SH-SY5Y (cell line): ENCODE measurements around the gene CFAP77.

Experiments
- GATA2 ChIP-seq: IDR thresholded peaks from 2 replicates; pipeline ENCODE4 v1.6.1; 2011; ENCODE audit warnings: mild to moderate bottlenecking, low read depth, low read length
- GATA3 ChIP-seq: IDR thresholded peaks from 2 replicates; pipeline ENCODE4 v1.6.1; 2011; ENCODE audit warnings: low read depth, mild to moderate bottlenecking, low read length, moderate library complexity

The CFAP77 gene

DNA sequence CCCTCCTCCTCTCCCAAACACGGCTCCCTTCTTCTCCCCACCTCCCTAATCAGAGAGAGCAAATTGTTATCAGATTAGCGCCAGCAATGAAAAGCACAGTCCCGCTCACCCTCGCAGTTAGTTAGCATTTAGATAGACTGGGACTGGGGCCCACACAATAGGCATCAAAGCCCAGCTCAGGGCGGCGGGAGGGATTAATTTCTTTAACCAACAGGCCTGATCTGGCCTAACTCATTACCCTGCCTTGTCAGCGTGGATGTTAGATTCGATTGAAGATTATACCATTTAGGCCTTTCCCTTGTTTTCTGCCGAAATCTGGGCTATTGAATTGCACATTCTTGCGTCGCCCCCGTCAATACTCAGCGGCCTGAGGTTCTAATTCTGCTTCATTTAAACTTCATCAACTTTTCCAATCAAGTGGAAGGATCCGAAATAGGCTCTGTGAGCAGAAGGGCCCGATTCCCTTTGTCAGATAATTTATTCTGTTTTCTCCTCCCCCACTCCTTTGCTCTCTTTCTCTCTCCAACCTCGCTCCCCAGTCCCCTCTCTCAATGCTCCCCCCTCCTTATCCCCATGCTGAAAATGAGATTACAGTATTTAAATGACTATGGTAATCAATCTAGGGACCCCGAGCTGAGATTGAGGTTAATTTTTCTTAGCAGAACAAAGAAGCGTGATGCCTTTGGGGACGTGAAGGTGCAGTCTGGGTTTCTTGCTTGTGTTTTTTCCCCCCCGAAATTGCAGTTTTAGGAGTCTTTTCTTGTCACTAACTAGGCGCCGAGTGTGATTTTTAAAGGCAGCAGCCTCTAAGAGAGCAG lies 15.1 kb downstream of the CFAP77 start:
- TF ChIP-seq GATA2 (peak; percentile 83), GATA3 (no peak)

DNA sequence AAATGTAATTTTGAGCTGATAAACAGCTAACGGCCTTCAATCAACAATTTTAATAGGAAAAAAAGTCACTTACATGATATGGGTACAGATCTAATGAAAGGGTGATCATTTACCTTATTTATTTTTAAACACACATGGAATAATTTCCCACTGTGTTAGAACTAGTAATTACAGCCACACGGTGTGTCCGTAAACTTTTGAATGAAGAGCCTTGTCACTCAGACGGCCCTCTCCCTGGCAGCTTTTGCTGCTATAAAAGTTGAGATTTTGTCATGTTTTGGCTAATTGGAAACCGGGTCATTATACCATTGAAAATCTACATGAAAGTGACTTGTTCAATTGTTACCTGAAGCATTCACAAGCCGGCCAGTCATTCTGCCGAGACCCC lies 15.7 kb downstream of the CFAP77 start:
- no peak for TF ChIP-seq GATA2
- TF ChIP-seq GATA3 = no peak

DNA sequence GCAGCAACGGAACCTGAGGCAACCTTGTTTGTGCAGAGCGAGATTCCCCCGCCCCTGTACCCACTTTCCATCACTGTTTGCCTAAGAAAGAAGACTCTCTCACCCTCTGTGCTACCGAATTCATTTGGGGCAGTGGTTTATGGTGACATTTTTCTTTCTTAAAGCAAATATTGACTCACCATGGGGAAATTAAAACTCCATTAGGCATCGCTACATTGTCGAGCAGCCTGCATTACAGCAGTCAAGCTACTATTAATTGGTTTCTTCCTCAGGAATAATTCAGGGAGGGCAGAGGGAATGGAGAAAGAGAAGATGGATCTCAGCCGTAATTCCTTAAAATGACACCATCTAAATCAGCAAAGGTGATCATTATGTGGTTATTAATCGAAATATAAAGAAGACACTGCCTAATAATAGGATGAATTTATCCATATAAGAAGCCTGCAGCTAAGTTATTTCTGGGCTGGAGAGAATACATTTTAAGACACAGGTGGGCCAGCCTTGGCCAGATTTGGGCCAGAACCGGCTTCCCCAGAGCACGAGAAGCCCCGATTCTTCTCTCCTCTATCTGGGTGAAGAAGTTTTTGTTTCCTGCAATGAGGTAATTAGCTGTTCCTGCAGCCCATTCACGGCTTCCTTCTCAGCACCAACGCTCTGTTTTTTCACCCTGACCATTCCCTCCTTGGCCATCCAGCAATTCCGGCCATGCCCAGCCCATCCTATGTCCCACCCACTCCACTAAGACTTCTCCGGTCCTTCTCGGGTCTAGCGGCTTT lies 16.8 kb downstream of the CFAP77 start:
- TF ChIP-seq GATA3 (no peak), GATA2 (no peak)

DNA sequence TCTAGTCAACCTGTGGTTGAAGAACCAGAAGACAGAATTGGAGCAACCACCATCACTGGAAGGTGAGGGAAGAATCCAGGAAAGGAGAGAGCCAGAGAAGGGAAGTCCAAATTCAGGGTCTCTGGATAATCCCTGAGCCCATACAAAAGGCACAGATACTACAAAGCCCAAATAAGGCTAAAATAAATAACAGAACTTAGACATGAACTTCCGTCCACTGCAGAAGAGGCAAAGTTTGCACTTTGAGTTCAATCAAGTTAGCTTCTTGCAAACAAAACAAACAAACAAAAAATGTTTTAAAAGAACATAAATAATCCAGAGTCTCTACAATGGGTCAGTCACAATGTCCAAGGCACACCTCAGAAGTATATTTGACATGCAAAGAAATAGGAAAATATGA lies 21.0 kb downstream of the CFAP77 start:
- TF ChIP-seq GATA2 = no peak
- no peak for TF ChIP-seq GATA3

DNA sequence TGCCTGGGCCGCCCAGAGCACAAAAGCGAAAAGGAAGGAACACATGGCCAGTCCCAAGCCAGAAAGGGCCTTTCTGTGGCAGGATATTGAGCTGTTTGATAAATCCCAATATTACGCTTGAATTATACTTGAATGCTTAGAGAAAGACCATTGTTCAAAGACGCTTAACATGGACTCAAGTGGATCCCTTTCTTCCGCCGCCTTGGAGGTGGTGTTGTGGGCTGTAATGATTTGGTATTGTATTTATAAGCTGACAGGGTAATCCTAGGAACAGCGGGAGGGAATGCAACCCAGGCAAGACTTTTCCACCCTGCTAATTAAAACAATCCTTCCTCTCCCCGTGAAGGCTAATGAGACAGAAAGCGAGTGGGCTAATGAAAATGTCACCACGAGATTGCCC lies 24.9 kb downstream of the CFAP77 start:
- no peak for TF ChIP-seq GATA2
- TF ChIP-seq GATA3 = no peak

DNA sequence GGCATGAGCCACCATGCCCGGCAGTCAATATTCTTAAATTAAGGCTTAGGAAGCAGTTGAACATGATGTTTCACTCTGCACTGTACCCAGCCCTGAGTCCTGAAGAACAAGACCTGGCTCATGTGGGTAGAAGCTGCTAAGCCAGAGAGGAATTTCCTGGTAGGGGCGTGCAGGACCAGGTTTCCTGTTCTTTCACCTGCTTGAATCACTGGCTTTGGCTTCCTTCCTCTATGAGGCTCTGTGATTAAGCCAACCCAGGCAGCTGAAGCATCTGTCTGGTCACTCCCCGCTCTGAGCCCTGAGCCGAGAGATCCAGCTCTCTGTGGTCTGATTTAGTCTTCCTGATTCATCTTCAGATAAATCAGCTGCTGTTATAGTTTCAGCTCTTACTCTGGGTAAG lies 29.1 kb downstream of the CFAP77 start:
- TF ChIP-seq GATA3 (no peak), GATA2 (no peak)

DNA sequence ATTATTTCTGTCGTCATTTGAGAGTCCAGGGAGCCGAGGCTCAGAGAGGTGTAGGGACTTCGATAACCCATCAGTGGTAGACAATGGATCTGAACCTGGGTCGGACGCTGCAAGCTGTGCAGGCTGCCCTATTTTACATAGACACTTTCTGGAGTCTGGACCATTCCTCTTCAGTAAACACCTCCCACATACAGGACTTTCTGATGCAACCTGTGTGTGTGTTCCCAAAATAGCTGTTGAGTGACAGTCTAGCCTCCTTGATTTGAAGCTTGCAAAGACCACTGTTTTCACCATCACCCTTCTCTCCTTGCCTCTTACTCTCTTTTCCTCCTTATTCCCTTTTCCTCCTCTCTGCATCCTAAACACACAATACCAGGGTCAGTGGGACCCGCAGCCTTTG lies 30.7 kb downstream of the CFAP77 start:
- no peak for TF ChIP-seq GATA2
- TF ChIP-seq GATA3 = no peak

DNA sequence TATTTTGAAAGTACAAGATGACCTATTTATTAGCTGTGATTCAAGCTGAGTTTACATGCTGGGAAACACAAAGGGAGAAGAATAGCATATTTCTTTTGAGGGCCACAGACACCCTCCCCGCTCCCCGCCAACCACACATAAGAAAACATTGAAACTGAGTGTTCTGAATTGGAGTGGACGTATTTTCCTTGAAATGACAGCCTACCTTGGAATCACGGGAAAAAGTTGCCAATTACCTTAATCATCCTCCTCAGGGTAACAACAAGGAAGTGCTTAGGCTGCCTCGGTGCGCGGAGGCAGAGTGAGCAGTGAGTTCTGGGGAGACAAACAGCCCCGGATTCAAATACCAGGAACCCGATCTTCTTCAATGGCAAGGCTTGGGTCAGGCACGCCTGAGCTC lies 31.4 kb downstream of the CFAP77 start:
- no peak for TF ChIP-seq GATA2
- TF ChIP-seq GATA3 = no peak

DNA sequence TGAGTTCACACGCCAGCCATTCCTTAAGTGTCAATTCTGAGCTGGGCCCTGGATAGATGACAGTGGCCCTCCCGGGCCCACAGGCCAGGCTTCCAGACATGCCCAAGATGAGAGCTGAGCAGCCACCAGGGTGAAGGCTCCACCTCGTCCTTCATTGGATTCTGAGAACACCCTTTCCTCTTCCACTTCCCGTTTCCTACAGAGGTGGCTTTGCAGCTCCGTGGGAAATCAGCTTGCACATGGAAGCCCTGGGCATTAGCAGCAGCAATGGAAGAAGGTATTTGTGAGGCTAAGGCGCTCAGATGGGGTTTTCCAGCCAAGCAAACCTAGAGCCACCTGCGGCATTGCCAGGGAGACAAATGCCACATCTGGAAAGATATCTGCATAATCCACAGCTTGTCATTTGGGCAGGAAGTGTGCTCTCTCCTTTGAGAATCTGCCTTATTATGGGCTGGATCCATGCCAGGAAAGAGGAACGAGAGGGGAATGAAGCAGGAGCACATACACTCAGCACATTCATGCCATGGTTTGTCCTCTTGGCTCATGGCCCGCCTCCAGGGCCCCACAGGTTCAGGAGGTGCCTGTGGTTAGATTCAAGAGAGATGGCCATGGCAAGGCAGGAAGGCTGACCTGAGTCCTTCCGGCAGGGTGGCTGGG lies 34.1 kb downstream of the CFAP77 start:
- TF ChIP-seq GATA2 = no peak
- no peak for TF ChIP-seq GATA3

DNA sequence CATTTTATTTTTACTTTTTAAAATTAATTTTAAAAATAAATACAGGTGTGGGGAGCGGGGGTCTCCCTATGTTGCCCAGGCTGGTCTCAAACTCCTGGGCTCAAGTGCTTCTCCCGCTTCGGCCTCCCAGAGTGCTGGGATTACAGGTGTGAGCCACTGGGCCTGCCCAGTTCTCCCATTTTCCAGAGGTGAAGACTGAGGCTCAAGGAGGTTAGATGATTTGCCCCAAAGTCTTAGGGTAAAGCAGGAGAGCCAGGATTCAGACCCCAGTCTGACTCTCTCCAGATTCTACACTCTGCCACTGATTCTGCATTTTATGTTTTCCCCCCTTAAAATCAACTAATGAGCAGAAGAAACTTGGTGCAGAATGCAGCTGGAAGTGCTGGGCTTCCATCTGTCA lies 36.9 kb downstream of the CFAP77 start:
- TF ChIP-seq GATA2 (no peak), GATA3 (no peak)

DNA sequence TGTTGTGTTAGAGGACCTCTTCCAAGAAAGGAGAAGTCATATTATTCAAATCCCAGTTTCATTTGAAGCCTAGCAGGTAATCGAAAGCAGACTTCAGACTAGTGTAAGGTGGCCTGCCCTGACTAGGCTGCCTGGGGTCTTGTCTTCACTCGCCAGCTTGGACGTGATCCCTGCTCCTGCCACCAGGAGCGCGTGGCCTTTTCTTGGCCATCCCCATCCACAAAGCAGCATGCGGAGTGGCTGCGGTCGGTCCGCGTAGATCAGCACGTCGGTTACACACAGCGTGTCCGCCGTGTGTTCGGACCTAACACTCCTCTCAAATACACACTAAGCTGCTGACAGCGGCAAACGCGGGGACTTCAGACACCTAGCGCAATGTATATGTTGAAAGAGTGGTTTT lies 37.3 kb downstream of the CFAP77 start:
- TF ChIP-seq GATA2 (no peak), GATA3 (no peak)

DNA sequence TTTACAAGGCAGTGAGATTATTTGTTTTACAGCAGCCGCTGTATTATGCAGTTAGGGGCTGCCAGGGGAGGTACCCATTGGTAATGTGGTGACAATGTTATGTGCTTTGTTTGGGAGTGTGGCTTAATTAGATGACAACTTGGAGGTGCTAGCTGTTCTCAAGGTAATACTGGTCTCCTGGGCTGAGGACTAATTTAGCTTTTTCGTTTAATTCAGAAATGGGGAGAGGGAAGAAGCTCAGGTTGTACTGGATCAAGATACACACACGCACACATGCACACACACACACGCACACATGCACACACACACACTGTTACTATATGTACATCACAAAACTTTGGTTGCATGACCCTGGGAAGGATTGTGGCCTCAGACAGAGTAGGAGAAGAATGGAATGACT lies 37.9 kb downstream of the CFAP77 start:
- TF ChIP-seq GATA3 = no peak
- no peak for TF ChIP-seq GATA2

DNA sequence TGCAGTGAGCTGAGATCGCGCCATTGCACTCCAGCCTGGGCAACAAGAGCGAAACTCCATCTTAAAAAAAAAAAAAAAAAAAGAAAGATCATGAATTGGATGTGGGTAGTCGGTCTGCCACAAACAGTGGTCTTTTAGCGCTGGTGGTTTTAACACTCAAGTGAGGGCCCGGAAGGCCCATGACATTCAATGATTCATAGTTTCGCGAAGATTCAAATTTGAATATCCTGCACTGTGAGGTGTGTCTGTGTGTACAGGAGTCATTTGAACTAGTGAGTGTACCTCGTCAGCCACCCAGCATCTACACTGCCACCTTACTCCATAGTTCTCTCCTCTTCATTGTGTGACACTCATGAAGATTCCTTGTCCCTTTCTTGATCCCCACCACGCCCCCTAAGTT lies 41.3 kb downstream of the CFAP77 start:
- TF ChIP-seq GATA2 (no peak), GATA3 (no peak)

DNA sequence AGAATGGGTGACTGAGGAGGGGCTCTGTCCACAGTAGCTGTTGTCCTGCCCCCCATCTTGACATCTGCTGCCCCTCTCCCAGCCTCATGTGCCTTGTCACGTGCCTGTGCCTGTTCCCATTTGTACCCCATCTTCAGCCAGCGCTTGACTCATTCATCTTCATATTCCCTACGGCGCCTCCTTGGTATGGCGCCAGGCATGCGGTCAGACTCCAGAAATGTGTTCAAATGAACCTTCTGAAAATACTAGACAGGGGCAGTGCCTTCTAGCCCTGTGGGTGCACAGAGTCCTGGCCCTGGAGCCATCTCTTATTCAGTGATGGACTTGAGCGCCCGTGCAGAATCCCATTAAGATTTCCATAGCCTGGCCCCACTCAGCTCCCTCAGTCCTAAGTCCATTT lies 46.2 kb downstream of the CFAP77 start:
- TF ChIP-seq GATA3 = no peak
- no peak for TF ChIP-seq GATA2
